ENCODE data around the gene HELB.

GRCh38 chr12:66341126-66341525, 38.8 kb downstream of the HELB start:
- TF ChIP-seq CTCF (IDR thresholded peaks at IDR 0.05; ENCODE audit: low read depth, low read length, missing input control) = no peak
- no peak for TF ChIP-seq RAD21 (IDR thresholded peaks at IDR 0.05)
- TF ChIP-seq MAX (IDR thresholded peaks at IDR 0.05) = no peak
- TF ChIP-seq TAF1 (conservative IDR thresholded peaks at IDR 0.05) = no peak
